NCI-H1092 treated with DMSO at 0.1 percent for 48 hours (cell line): Measurements from ENCODE around the gene KMT2C.

ENCODE experiments used
- DNase-seq: peaks from one replicate; lab custom pipeline; 2025; lab: John Stamatoyannopoulos, UW

Gene KMT2C

DNA sequence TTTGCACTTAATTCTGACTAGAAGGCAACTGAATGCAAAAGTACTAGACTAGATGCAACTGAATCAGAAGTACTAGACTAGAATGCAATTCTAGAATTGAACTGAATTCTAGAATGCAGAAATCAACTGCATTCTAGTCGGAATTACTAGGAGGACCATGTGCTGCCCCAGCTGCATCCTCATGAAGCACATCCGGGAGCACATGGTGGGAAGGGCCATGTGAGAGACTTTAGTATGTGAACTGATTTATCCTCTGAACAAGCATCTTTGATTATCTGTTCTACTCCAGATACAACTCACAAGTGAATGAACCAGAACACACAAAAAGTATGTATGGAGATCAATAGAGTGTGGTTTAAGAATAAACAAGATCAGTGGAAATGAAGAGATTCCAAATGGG is 295.2 kb downstream of the KMT2C start:
- DNase-seq, result no peak

DNA sequence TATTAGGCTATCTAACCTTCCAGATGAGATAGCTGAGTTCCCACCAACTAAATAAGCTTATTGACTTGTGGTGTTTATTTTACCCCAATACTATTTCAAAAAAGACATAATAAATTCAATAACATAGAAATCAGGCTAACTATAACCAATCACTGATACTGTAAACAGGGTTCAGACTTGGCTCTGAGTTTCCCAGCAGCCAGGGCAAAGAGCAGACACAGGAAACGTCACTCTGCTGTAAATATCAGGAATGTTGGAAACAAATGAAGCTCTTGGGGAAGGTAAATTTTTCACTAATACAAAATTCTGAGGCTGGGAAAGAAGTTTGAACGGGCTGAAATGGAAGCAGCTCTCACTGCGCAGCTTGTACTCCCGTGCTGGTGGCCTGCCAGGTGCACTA is 295.7 kb downstream of the KMT2C start:
- DNase-seq, result no peak

DNA sequence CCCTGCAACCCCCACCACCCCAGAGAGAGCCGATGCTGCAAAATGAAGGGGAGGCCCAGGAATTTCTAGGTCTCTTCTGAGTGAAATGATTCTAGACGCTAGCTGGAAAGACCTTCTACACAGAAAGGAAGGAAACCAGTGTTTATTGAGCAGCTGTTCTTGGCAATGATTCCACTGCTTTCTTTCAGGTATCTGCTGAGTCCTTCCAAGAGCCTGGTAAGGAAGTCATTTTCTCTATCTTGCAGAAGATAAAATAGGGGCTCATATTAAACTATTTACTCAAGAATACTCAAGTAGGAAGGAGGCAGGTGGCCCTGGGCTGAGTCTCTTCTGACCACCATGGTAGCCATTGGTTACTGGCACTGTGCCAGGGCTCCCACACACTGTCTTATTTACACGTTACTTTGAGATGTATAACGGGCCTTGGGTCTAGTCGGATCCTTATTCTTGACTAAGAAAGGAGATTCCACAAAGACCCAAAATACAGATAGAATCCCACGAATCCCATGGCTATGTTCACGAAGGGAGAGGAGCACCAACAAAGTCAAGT is 298.3 kb downstream of the KMT2C start:
- DNase-seq, result peak; percentile 40

DNA sequence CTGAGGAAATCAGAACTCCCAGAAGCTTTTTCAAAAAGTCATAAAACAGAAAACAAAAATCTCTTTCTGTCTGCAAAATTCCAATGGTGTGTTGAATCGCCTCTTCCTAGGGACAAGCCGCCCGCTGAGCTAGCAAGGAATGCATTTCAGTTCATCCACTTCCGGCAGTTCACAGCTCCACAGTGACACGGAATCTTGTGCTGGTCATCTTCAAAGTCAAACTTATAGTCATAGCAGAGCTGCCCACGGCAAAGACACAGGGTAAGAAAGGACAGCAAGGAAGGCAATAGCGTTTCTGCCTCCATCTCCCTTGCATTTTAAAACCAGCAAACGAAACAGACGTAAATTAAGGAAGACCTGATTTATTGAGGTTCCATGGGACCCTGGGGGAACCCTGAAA is 299.1 kb downstream of the KMT2C start:
- no peak for DNase-seq

DNA sequence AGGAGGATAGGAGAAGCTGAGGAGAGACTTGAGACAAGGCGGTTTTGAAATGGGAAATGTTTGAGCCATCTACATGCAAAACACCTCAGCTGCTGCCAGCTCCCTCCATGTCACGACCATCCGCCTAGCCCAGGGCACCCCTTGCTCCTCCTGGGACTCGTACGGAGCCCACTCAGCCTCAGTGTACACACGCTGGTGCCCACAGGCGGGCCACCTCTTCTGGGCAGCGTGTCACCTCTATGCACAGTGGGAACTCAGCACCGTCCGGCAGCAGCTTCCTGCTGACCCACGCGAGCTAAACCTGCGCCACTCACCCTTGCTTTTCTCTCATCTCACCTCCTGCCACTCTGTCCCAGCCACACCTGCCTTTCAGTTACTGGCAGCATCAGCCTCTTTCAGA is 302.0 kb downstream of the KMT2C start:
- no peak for DNase-seq

DNA sequence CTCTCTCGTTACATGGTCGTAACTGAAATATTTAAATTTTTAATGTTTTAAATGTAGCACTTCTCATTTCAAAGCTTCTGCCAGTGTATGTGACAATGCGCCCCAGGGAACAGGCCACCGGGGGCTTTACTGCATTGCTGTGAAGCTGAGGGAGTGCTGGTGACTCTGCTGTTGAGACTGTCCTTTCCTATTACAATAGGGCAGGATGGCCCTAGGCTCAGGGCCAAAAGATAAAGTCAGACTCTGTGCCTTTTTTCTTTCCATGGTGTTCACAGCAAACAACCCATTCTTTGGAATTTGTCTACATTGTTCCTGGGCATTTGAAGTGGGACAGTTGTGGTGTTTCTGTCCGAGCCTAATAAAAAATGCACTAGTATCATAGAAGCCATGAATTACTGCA is 303.0 kb downstream of the KMT2C start:
- DNase-seq, result no peak

DNA sequence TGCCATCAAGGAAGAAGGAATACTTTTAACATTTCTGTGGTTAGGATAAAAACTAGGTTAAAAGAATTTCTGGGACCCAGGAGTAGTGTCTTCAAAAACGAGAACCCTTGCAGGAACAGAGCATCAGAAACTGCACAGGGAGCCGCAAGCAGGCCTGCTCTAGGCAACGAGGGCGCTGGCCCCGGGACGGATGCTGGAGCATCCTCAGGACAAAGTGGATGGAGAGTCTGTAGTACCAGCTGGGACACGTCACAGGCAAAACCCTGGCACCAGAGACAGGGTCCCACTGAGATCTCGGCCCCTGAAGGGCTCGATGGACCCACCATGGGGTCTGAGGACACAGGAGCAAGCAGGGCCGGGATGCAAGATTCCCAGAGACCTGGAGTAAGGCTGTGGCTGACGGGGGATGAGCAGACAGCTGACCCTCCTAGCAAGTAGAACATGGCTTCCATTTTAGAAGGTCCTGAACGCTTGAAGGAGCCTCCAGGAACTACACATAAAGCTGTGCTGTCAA is 303.8 kb downstream of the KMT2C start:
- no peak for DNase-seq

DNA sequence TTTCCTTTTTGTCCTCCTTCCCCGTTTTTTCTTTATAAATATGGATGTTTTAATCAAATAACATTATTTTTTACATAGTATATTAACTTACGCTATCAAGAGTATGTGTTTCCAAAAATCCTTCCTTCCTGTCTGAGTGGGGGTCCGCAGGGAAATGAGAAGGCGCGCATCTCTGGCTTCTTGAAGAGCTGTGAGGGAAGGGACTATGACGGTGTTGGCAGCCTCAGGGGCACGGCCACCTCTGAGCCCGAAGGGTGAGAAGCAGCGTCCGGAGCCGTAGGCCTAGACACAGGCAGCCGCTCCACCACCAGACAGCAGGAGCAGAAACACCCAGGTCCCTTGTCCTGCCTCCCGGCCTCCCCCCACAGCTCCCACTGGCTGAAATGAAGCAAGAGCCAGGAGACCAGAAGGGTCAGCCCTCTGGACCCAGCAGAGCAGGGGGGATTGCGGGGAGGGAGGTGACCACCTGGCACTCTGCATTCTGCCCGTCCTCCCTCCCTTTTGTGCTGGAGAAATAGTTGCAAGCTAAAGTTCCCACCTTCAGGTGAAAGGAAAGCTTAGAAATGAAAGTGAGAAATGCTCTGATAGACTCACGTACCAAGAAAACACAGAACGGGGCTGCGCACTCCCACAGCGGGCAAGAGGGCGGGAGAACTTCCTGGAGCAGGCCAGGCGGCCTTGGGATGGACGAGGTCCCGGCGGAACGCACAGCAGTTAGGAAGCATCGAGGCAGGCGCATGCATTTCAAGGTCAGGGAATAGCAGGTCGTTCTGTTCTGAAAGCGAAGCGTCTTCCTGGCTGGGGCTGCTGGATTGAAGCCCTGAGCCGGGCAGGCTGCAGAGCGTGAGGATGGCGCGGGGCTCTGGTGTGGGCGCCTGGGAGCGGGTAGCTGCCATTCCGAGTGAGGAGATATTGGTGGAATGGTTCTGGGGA is 304.9 kb downstream of the KMT2C start:
- no peak for DNase-seq

DNA sequence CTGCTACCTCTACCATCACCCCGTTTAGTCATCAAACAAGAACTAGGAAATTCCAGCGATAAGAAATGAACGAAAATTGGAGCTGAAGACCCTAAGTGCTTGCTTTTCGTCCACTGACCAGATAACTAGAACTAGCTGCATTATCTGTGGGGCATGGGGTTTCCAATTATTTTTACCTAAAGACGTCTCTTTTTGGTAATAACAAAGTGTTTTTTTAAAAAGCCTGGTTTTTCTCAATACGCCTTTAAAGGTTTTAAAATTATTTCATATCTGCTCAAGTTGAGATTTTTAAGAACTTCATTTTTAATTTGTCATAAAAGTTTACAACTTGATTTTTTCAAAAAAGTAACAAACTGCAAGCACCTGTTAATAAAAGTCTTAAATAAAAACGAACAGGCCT is 306.1 kb downstream of the KMT2C start:
- DNase-seq, result no peak

DNA sequence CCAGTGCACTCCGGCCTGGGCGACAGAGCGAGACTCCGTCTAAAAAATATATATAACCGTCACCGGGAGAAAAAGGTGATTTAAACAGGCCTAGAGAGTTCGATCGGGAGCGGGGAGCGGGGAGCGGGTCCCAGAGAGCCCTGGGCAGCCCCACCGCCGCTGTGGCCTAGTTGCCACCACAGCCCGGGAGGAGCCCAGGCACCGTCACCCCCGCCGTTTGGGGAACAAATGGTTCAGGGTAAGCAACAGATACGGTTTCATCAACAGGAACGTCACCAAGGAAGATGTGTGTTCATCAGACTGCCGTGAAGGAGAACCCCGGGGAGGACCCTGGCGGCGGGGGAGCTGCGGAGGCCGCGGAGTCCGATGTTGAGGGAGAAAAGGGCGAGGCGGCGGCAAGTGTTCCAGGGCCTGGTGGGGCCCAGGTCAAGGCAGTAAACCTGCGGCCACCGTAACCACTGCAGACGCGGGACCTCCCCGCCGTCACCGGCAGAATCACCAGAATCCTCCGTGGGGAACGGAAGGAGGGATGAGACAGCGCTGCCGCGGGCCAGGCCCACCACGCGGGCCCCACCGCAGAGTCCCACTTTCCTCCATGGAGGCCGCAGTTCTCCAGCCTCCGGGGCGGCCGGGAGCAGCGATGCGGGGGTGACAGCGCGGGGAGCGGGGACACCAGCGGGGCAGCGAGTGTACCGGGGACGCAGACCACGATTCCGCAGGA is 306.9 kb downstream of the KMT2C start:
- DNase-seq, result no peak

DNA sequence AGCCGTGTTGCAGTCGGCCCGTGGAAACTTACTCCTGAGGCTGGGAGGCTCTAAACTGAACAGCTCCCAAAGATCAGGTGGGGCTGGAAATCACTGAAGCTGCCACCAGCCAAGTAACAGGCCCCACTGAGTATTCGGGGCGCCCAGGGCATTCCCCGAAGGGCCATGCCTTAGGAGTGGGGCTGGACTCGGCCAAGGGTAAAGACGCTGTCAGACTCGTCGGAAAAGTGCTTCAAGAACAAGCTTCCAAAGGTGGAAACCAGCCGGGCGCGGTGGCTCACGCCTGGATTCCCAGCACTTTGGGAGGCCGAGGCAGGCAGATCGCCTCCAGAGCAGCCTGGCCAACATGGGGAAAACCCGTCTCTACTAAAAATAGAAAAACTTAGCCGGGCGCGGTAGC is 307.6 kb downstream of the KMT2C start:
- no peak for DNase-seq

DNA sequence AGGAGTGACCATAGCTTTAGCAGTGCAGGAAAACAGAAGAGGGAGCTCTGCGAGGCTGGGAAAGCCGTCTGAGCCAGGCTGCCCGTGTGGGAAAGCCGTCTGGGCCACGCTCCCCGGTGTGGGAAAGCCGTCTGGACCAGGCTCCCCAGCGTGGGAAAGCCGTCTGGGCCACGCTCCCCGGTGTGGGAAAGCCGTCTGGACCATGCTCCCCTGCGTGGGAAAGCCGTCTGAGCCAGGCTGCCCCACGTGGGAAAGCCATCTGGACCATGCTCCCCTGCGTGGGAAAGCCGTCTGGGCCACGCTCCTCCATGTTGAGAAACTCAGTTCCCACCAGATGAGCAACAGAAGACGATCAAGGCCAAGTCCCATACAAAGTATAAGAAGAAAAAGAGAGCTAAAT is 308.6 kb downstream of the KMT2C start:
- DNase-seq, result no peak

DNA sequence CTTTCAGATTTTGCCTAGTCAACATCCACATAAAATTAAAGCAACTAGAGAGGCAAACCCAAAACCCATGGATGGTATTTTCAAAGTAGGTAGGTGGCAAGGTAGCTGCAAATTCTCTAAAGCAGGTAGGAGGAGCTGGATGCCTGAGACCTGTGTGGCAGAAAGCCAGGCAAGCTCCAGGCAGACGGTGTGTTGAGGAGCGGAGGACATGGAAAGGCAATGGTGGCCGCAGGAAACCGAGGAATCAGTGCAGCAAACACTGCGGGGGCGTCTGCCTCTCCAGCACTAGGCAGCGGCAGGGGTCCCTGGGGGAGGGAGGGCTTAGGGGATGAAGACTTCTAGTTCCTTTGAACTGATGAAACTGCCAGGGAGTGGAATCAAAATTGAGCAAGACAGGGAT is 309.1 kb downstream of the KMT2C start:
- DNase-seq, result no peak

DNA sequence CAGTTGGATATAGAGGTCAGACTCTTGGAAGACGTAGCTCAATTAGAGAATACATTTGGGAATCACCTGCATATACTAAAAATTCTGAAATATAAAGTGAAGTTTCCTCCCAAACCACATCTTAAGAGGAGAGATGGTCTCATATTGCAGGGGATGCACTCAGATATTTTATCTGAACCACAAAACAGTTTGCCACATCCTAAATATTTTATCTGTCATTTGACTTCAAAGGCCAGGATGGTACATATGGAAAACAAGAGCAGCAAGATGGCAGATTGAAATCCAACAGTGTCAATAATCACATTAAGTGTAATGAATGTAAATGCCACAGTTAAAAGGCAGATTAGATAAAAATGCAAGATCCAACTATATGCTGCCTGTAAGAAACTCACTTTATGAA is 313.3 kb downstream of the KMT2C start:
- no peak for DNase-seq

DNA sequence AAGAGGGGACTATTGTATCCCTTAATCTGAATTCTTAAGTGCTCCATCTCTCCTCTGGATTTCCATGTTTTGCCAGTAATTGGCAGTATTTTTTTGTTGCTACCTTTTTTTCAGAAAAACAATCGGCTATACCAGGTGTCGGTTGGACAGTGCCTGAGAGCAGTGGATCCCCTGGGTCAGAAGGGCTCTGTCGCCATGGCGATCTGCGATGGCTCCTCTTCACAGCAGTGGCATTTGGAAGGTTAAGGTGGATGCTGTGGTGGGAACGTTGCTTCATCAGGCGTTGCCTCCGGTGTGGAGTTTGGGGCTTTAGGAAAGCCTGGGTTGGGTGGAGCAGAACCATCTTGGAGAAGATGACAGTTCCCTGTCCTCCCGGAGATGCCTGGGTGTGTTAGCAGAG is 314.4 kb downstream of the KMT2C start:
- DNase-seq, result no peak

DNA sequence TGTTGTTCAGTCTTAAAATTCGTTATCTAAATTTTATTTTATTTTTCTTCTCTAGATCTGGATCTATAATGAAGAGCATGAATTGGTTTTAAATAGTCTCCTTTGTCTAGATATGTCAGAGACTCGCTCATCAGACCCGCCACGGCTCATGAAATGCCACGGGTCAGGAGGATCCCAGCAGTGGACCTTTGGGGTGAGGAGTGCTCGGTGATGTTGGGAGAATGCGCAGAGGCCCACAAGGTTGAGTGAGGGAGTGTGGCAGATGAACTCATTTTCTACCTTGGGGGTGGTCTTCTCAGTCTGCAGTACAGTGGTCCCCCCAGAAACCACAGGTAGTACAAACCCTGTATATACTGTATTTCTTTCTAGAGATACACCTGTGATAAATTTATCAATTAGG is 315.0 kb downstream of the KMT2C start:
- no peak for DNase-seq

DNA sequence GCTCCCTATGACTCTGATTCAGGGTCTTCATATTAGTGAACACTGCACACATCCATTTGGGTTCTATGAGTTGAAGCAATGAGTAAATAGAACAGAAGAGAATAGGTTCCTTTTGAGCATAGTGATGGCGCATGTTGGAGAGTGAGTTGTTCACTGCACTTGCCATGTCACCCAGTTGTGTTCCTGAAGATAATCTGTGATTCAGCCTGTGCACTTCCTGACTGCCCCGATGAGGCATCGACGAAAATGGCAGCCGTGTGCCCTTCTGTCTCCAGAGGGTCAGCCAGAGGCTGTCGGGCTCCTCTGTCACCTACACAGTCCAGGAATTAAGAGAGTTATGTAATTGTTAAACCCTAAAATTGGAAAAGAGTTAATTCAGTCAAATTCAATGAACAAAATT is 315.6 kb downstream of the KMT2C start:
- DNase-seq, result no peak

DNA sequence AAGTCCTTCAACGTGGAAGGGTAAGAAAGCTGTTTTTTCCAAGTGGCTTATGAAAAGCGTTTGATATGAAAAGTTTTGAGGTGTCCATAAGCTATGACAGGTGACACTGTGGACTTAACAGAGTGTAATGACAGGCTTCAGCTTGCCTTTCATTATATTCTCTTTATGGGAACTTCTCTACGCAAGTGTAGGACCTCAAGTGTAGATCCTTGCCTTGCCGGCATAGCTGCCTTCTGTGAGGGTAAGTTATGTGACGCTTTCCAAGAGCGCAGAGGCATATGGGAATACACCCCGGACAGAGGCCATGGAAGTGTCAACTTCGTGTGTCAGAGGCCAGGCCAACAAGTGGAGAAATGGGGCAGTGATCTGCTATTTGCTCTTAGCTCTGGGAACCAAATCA is 318.4 kb downstream of the KMT2C start:
- DNase-seq, result no peak

DNA sequence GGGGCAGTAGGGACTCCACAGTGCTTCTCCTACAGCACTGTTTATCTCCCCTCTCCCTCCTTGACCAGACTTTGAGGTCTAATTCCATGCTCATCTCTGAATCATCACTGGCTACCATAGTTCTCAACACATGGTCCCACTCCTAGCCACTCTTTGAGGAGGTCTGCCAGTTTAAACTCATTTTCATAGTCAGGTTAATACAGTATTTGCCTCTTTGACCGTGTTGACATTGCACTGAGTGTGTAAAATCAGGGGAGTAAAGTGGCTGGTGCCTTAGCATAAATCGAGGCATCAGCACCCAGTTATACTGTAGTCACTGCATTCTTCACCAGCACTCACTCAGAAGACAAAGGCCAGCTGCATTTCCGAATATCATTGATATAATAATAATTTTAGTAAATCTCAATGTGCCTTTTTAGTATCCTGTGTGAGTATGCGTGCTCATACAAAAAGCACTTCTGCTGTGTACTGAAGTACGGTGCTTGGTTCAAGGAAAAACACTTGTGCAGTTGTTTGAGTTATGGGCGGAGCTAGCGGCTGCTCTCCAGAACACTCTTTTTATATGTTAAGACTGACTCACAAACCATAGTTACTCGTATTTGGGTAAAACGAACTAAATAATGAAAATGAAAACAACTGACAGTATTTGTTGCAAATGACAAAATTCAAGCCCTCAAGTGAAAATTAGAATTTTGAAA is 320.6 kb downstream of the KMT2C start:
- DNase-seq, result no peak

DNA sequence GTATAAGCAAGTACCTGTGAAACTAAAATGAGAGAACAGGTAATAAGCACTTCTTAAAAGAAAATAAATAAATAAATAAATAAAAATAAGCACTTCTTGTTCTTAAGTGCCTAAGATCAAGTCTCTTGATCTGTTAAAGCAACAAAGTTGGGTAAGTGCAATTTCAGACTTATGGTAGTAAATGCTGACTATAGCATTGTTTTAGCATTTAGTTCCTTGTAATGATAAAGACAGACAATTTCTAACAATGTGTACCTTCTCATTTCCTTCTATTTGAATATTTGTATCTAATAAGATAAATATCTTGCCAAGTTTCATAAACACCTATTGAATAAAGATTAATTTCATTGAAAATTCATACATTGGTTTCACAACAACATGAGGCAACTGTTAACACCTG is 323.0 kb downstream of the KMT2C start:
- DNase-seq, result no peak

DNA sequence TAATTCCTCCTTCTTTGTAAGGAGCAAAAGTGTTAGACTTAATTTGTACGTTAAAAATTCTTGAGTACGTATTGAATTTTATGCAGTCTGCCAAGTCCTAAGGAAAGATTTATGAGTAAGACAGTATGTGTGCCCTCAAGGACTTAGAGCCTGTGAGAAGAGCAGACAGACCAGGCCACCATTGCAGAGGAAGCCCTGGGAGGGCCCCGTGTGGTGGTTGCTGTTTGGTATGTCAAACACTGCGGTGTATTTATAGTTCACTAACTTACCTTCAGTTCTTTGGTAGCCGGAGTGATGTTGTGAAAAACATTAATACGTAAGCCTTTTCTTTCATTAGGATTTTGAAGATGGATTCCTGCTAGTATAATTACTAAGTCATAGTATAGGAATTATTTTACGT is 327.4 kb downstream of the KMT2C start:
- no peak for DNase-seq

DNA sequence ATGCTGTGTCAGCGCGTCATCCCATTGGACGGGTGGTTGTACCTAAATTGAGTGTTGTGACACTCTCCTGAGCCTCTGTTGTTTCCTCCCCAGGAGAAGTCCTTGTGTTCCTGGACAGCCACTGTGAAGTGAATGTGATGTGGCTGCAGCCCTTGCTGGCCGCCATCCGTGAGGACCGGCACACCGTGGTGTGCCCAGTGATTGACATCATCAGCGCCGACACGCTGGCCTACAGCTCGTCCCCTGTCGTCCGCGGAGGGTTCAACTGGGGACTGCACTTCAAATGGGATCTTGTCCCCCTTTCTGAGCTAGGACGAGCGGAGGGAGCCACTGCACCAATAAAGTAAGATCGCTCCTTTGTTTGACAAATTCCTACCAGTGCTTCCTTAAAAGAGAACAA is 327.9 kb downstream of the KMT2C start:
- DNase-seq, result no peak
